Omental fat pad (tissue), 4 donors: ENCODE data around the gene KNL1. TPM values are rescaled to one million over a fixed set of nuclear protein-coding genes. Genes with fewer than 3 reads are reported as not detected.

Source experiments
- ATAC-seq: fragments of 150-250 bp; one replicate; pipeline ENCODE4 v1.9.1; 2016; ENCODE audit warnings: mild to moderate bottlenecking, moderate library complexity; ENCODE audit not compliant: low FRiP score
- DNase-seq: peaks from one replicate; pipeline ENCODE4 v3.0.0-alpha.2; 2019; ENCODE audit warnings: low spot score
- CTCF ChIP-seq, 3 donors: fragments of 450-650 bp; IDR thresholded peaks; one replicate each; pipeline ENCODE4 v1.5.1; 2016 to 2017; ENCODE audit warnings: antibody characterized with exemption in 3 of 3, mild to moderate bottlenecking in 3 of 3, moderate library complexity in 2 of 3
- total RNA-seq, 4 donors: library from RNA; depleted of rRNA; stranded (reverse); fragments of >200 nt; gene quantifications; one replicate each; pipeline ENCODE4 v1.1.0, GENCODE V29; 2016

The KNL1 gene
- total RNA-seq, 4 donors from 2014 or later, result 0.19 to 3.5 (median 1.1) TPM

- no peak for ATAC-seq
Measured at GRCh38 chr15:40590667-40591050, 3.4 kb upstream of the KNL1 start.

GRCh38 chr15:40591389-40591788 lies 2.7 kb upstream of the KNL1 start:
- DNase-seq (no peak), ATAC-seq (no peak)
- no peak for TF ChIP-seq CTCF (IDR thresholded peaks at IDR 0.05)

More at GRCh38 chr15:40590667-40591050, 3.4 kb upstream of the KNL1 start:
- TF ChIP-seq CTCF (IDR thresholded peaks at IDR 0.05), result no peak
- DNase-seq, result no peak

GRCh38 chr15:40593165-40593564 lies 884 bp upstream of the KNL1 start:
- DNase-seq (no peak), ATAC-seq (no peak)
- TF ChIP-seq CTCF (IDR thresholded peaks at IDR 0.05), result no peak

GRCh38 chr15:40594429-40594836 lies 384 bp downstream of the KNL1 start:
- DNase-seq (no peak), ATAC-seq (peak; percentile 38)
- TF ChIP-seq CTCF (IDR thresholded peaks at IDR 0.05), result no peak

GRCh38 chr15:40595219-40595618 lies 1.2 kb downstream of the KNL1 start:
- no peak for TF ChIP-seq CTCF (IDR thresholded peaks at IDR 0.05)
- ATAC-seq, result no peak
- DNase-seq, result no peak

- DNase-seq, result no peak
- no peak for TF ChIP-seq CTCF (IDR thresholded peaks at IDR 0.05)
- no peak for ATAC-seq
Measured at GRCh38 chr15:40595773-40596172, 1.7 kb downstream of the KNL1 start.

- TF ChIP-seq CTCF (IDR thresholded peaks at IDR 0.05), result no peak
- DNase-seq (no peak), ATAC-seq (no peak)
Measured at GRCh38 chr15:40597024-40597423, 3.0 kb downstream of the KNL1 start.
